Common myeloid progenitor, CD34-positive (primary cell): Measurements from ENCODE around the gene NUP107.

ENCODE experiments used
- CTCF ChIA-PET: fragments of 350-600 bp; sonication (Branson Sonifier 250); formaldehyde crosslinking; loops from one replicate; lab custom pipeline; 2021; ENCODE audit warnings: antibody characterized with exemption; lab: Charles Lee
- POLR2A ChIA-PET: fragments of 350-600 bp; sonication (Branson Sonifier 250); formaldehyde crosslinking; loops from one replicate; lab custom pipeline; 2021; ENCODE audit warnings: antibody characterized with exemption; lab: Charles Lee
- DNase-seq, 3 donors: peaks; one replicate each; pipeline versions ENCODE4 v3.0.0 to v3.0.0-alpha.2; 2013
- H3K27ac ChIP-seq, 2 experiments: 1 replicate in 1 of 2; 2 replicates in 1 of 2; pipeline ENCODE4 v1.7.0; 2013; ENCODE audit warnings: inconsistent platforms in 2 of 2, low read length in 2 of 2, mild to moderate bottlenecking in 2 of 2, low read depth in 1 of 2, moderate library complexity in 1 of 2; ENCODE audit not compliant: severe bottlenecking in 2 of 2, insufficient read depth in 1 of 2, poor library complexity in 1 of 2
- H3K27me3 ChIP-seq, 5 experiments: replicated peaks in 2 of 5; 1 replicate in 3 of 5; 2 replicates in 2 of 5; pipeline versions ENCODE4 v1.6.1 to v1.7.0; 2013; ENCODE audit warnings: low read length in 4 of 5, mild to moderate bottlenecking in 2 of 5, moderate library complexity in 2 of 5, inconsistent platforms in 1 of 5; ENCODE audit not compliant: insufficient read depth in 5 of 5, control insufficient read depth in 4 of 5
- H3K36me3 ChIP-seq, 4 experiments: 1 replicate in 2 of 4; 2 replicates in 2 of 4; pipeline versions ENCODE4 v1.6.1 to v1.7.0; 2013; ENCODE audit warnings: low read length in 3 of 4, control low read depth in 1 of 4, mild to moderate bottlenecking in 1 of 4; ENCODE audit not compliant: control insufficient read depth in 4 of 4, insufficient read depth in 4 of 4
- H3K4me1 ChIP-seq, 4 experiments: 1 replicate in 3 of 4; 2 replicates in 1 of 4; pipeline versions ENCODE4 v1.6.1 to v1.7.1; 2013; ENCODE audit warnings: low read length in 3 of 4, mild to moderate bottlenecking in 3 of 4, control low read depth in 1 of 4, inconsistent platforms in 1 of 4, moderate library complexity in 1 of 4; ENCODE audit not compliant: control insufficient read depth in 4 of 4, insufficient read depth in 4 of 4; ENCODE audit errors: control extremely low read depth in 1 of 4
- H3K4me3 ChIP-seq, 7 experiments: 1 replicate in 4 of 7; 2 replicates in 3 of 7; pipeline versions ENCODE4 v1.5.1 to v1.7.0; 2013; ENCODE audit warnings: mild to moderate bottlenecking in 7 of 7, low read length in 6 of 7, moderate library complexity in 6 of 7, inconsistent platforms in 2 of 7, low read depth in 2 of 7, control low read depth in 1 of 7; ENCODE audit not compliant: insufficient read depth in 4 of 7, control insufficient read depth in 1 of 7; ENCODE audit errors: extremely low read depth in 1 of 7
- H3K9me3 ChIP-seq, 5 experiments: 1 replicate in 4 of 5; 2 replicates in 1 of 5; pipeline versions ENCODE4 v1.6.1 to v1.7.1; 2013; ENCODE audit warnings: low read length in 4 of 5, mild to moderate bottlenecking in 2 of 5, inconsistent platforms in 1 of 5, low read depth in 1 of 5, moderate library complexity in 1 of 5; ENCODE audit not compliant: control insufficient read depth in 4 of 5, insufficient read depth in 2 of 5; ENCODE audit errors: control extremely low read depth in 1 of 5
- WGBS: methylation state at CpG from one replicate; pipeline ENCODE4 v1.1.5; 2013; ENCODE audit not compliant: insufficient coverage; 5-methylcytosine and 5-hydroxymethylcytosine counted together

Gene NUP107

DNA sequence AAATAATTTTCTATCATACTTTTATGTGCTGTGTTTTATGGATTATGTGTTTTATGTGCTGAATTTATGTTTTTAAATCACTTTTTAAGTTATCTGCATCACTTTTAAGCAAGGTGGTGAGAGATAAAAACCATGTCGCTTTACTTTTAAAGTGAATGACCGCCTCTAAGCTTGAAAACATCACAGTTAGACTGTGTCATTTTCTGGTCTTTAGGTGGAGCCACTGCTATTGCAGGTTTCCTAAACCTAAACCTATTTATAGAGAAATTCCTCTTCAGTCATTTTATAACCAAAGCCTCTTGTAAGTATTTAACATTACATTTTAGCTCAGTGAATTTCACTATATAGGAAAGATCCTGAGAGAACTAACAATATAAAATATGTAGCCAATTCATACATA, 100.2 kb downstream of the NUP107 start:
- Histone ChIP-seq H3K36me3 (peaks cover 0 to 3% (median 0%) of the 10 kb centered on the region in 4 experiments), H3K4me1 (peaks cover 5 to 9% (median 7%) of the 10 kb centered on the region in 4 experiments), H3K4me3 (peak overlapping the region in 1 of 7 experiments; percentile 41), H3K27ac (peak overlapping the region in 1 of 2 experiments; percentile 37), H3K9me3 (no peaks in the 10 kb centered on the region), H3K27me3 (no peaks in the 10 kb centered on the region)
- CTCF ChIA-PET: interaction anchor here (0.6 to 1.4 kb wide), 2 partner anchors 17 to 81 kb away, joined by 3 read pairs; no protein-coding TSS in a partner anchor
- POLR2A ChIA-PET: no interaction called here
- DNase-seq: peak in 2 of 3 donors; percentile 10 to 15
- 100% methylated on average over 2 of the region's 2 CpGs for WGBS

DNA sequence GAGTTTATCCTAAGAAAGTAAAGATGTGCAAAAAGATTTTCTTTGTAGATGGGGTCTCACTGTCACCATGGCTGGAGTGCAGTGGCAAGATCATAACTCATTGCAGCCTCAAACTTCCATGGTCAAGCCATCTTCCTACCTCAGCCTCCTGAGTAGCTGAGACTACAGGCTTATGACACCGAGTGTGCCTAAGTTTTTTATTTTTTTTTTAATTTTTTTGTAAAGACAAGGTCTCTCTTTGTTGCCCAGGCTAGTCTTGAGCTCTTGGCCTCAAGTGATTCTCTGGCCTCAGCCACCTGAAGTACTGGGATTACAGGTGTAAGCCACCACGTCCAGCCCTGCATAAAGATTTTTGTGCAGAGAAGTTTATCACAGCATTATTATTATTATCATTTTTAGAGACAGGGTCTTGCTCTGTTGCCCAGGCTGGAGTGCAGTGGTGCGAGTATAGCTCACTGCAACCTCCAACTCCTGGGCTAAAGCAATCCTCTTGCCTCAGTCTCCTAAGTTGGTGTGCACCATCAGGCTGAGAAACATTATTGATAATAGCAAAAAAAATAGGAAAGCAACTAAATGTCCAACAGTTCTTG, 101.9 kb downstream of the NUP107 start:
- H3K4me3 ChIP-seq: no peak overlapping the region
- ChIA-PET CTCF (interaction anchor here (0.7 kb wide), 1 partner anchor 24 kb away, joined by 3 read pairs; no protein-coding TSS in a partner anchor), POLR2A (no interaction called here)
- H3K9me3 ChIP-seq: no peaks in the 10 kb centered on the region
- no peak overlapping the region for H3K27ac ChIP-seq
- DNase-seq: no peak
- 100% methylated on average over 2 of the region's 3 CpGs for WGBS
- peaks cover 0 to 3% (median 0%) of the 10 kb centered on the region in 4 experiments for H3K36me3 ChIP-seq
- H3K4me1 ChIP-seq: peaks cover 5 to 9% (median 7%) of the 10 kb centered on the region in 4 experiments
- H3K27me3 ChIP-seq: no peaks in the 10 kb centered on the region

DNA sequence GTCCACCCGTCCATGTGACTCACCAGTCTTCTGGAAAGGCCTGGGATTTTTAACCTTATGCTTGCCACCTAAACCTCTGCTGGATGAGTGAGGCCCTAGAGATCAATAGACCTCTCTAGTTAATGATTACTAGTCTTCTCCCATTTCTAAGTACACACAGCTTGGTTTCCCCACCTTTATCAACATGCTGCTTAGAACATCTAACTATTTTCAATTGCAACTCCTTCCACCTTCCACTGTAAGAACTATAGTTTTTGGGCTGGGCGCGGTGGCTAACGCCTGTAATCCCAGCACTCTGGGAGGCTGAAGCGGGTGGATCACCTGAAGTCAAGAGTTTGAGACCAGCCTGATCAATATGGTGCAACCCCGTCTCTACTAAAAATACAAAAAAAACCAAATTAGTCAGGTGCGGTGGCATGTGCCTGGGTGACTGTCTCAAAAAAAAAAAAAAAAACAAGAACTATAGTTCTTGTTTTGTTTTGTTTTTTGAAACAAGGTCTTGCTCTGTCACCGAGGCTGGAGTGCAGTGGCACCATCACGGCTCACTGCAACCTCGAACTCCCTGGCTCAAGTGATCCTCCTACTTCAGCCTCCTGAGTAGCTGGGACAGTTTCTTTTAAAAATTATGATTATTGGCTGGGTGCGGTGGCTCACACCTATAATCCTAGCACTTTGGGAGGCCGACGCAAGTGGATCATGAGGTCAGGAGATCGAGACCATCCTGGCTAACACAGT, 102.5 kb downstream of the NUP107 start:
- Histone ChIP-seq H3K4me1 (peaks cover 5 to 9% (median 7%) of the 10 kb centered on the region in 4 experiments), H3K36me3 (no peaks in the 10 kb centered on the region), H3K27me3 (no peaks in the 10 kb centered on the region), H3K9me3 (no peaks in the 10 kb centered on the region), H3K27ac (no peak overlapping the region), H3K4me3 (no peak overlapping the region)
- DNase-seq: no peak
- POLR2A ChIA-PET: no interaction called here
- CTCF ChIA-PET: no interaction called here
- WGBS: 96% methylated on average over 9 of the region's 14 CpGs

DNA sequence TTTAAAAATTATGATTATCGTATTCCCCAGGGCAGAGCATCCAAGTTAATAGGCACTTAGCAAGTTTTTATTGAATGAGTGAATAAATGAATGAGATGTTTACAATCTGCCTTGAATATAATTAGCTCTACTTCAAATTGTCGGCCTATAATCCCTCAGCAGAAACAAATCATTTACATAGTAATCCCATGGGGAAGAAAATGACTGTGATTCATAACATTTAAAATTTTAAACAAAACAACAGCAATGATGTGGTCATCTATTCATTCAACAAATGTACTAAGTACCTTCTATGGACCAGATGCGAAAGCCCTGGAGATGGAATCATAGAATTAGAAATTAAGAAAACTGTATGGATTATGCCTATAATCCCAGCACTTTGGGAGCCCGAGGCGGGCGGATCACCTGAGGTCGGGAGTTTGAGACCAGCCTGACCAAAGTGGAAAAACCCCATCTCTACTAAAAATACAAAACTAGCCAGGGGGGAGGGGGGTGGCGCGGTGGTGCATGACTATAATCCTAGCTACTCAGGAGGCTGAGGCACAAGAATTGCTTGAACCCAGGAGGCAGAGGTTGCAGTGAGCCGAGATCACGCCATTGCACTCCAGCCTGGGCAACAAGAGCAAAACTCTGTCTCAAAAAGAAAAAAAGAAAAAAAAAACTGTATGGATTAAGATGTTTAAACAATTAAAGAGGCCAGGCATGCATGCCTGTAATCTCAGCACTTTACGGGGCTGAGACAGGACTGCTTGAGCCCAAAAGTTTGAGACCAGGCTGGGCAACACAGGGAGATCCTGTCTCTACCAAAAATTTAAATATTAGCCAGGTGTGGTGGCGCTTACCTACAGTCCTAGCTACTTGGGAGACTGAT, 103.5 kb downstream of the NUP107 start:
- no peaks in the 10 kb centered on the region for H3K36me3 ChIP-seq
- no peak for DNase-seq
- WGBS: 97% methylated on average over 8 of the region's 13 CpGs
- no peaks in the 10 kb centered on the region for H3K27me3 ChIP-seq
- POLR2A ChIA-PET: no interaction called here
- CTCF ChIA-PET: no interaction called here
- H3K9me3 ChIP-seq: no peaks in the 10 kb centered on the region
- H3K4me3 ChIP-seq: no peak overlapping the region
- H3K27ac ChIP-seq: no peak overlapping the region
- H3K4me1 ChIP-seq: peaks cover 5 to 9% (median 7%) of the 10 kb centered on the region in 4 experiments

DNA sequence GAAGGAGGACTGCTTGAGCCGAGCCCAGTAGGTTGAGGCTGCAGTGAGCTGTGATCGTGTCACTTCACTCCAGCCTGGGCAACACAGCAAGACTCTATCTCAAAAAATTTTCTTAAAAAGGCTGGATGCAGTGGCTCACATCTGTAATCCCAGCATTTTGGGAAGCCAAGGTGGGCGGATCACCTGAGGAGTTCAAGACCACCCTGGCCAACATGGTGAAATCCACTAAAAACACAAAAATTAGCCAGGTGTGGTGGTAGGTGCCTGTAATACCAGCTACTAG, 104.1 kb downstream of the NUP107 start:
- ChIA-PET CTCF (no interaction called here), POLR2A (no interaction called here)
- Histone ChIP-seq H3K36me3 (no peaks in the 10 kb centered on the region), H3K4me3 (no peak overlapping the region), H3K4me1 (peaks cover 5 to 9% (median 7%) of the 10 kb centered on the region in 4 experiments), H3K27me3 (no peaks in the 10 kb centered on the region), H3K27ac (no peak overlapping the region), H3K9me3 (no peaks in the 10 kb centered on the region)
- DNase-seq: no peak
- 63% methylated on average over 3 of the region's 3 CpGs for WGBS

DNA sequence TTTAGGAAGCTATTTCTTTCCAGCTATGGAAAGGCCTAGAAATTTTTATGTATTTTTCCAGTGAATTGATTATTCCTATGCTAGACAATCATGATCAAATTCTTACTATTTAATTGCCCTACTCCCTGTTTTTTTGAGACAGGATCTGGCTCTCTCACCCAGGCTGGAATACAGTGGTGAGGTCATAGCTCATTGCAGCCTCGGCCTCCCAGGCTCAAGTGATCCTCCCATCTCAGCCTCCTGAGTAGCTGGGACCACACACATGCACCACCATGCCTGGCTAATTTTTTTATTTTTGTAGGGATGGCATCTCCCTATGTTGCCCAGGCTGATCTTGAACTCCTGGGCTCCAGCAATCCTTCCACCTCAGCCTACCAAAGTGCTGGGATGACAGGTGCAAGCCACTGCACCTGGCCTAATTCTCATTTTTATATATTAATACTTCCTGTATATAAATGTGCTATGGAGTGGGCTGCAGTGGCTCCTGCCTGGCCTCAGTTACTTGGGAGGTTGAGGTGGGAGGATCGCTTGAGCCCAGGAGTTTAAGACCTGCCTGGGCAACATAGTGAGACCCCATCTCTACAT, 105.2 kb downstream of the NUP107 start:
- CTCF ChIA-PET: interaction anchor here (0.5 kb wide), 1 partner anchor 28 kb away, joined by 4 read pairs; no protein-coding TSS in a partner anchor
- Histone ChIP-seq H3K4me1 (peaks cover 5 to 9% (median 6%) of the 10 kb centered on the region in 4 experiments), H3K27me3 (no peaks in the 10 kb centered on the region), H3K27ac (no peak overlapping the region), H3K36me3 (no peaks in the 10 kb centered on the region), H3K9me3 (no peaks in the 10 kb centered on the region), H3K4me3 (no peak overlapping the region)
- no peak for DNase-seq
- POLR2A ChIA-PET: no interaction called here
- 89% methylated on average over 1 of the region's 2 CpGs for WGBS
